ENCODE measurements around the gene ITGAX. TPM values are rescaled to one million over a fixed set of nuclear protein-coding genes. Genes with fewer than 3 reads are reported as not detected.

ITGAX gene
- total and polyA plus RNA-seq, 2 donors (not counting 1 experiment from before 2014, with no cell fraction given), result under 0.01 TPM; not detected in 1

GRCh38 chr16:31367853-31368252 is 12.9 kb downstream of the ITGAX start:
- no peak overlapping the region for H3K4me2 ChIP-seq (ENCODE audit: extremely low read depth, insufficient read depth, low read length)
- no peak overlapping the region for H2AFZ ChIP-seq (ENCODE audit: low read length)
- DNase-seq (ENCODE audit: low read depth in 2 of 2), result no peak
- H3K4me3 ChIP-seq (replicated peaks in 1 of 4; ENCODE audit: control extremely low read depth in 1 of 4, insufficient read depth in 1 of 4, low read depth in 3 of 4, low read length in 4 of 4), result no peak overlapping the region
- H4K20me1 ChIP-seq (ENCODE audit: control insufficient read depth, extremely low read depth, insufficient read depth, low read length), result no peaks in the 10 kb centered on the region
- no peaks in the 10 kb centered on the region for H3K79me2 ChIP-seq (ENCODE audit: control insufficient read depth, insufficient read depth, low read length)
- no peaks in the 10 kb centered on the region for H3K4me1 ChIP-seq (ENCODE audit: control insufficient read depth, extremely low read depth, insufficient read depth, low read length)
- H3K27me3 ChIP-seq (ENCODE audit: control insufficient read depth, insufficient read depth, low read length), result no peaks in the 10 kb centered on the region
- no peak overlapping the region for H3K27ac ChIP-seq (ENCODE audit: insufficient read depth, low read length)
- H3K9me3 ChIP-seq (ENCODE audit: control insufficient read depth, insufficient read depth, low read depth, low read length), result no peaks in the 10 kb centered on the region
- TF ChIP-seq, protein P1, sequence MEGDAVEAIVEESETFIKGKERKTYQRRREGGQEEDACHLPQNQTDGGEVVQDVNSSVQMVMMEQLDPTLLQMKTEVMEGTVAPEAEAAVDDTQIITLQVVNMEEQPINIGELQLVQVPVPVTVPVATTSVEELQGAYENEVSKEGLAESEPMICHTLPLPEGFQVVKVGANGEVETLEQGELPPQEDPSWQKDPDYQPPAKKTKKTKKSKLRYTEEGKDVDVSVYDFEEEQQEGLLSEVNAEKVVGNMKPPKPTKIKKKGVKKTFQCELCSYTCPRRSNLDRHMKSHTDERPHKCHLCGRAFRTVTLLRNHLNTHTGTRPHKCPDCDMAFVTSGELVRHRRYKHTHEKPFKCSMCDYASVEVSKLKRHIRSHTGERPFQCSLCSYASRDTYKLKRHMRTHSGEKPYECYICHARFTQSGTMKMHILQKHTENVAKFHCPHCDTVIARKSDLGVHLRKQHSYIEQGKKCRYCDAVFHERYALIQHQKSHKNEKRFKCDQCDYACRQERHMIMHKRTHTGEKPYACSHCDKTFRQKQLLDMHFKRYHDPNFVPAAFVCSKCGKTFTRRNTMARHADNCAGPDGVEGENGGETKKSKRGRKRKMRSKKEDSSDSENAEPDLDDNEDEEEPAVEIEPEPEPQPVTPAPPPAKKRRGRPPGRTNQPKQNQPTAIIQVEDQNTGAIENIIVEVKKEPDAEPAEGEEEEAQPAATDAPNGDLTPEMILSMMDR (conservative IDR thresholded peaks at IDR 0.05 in 1 of 2, IDR thresholded peaks at IDR 0.05 in 1 of 2; ENCODE audit: low read depth in 1 of 2, low read length in 2 of 2), result no peak
- TF ChIP-seq EZH2 (IDR thresholded peaks at IDR 0.05; ENCODE audit: low read length, missing control alignments), result no peak
- no peak overlapping the region for H3K9ac ChIP-seq (ENCODE audit: insufficient read depth, low read length)
- H3K36me3 ChIP-seq (ENCODE audit: control insufficient read depth, insufficient read depth, low read length), result no peaks in the 10 kb centered on the region

GRCh38 chr16:31371008-31371407 is 16.0 kb downstream of the ITGAX start:
- no peaks in the 10 kb centered on the region for H3K4me1 ChIP-seq (ENCODE audit: control insufficient read depth, extremely low read depth, insufficient read depth, low read length)
- no peak overlapping the region for H2AFZ ChIP-seq (ENCODE audit: low read length)
- no peak overlapping the region for H3K27ac ChIP-seq (ENCODE audit: insufficient read depth, low read length)
- DNase-seq (ENCODE audit: low read depth in 2 of 2), result no peak
- H3K9me3 ChIP-seq (ENCODE audit: control insufficient read depth, insufficient read depth, low read depth, low read length), result no peaks in the 10 kb centered on the region
- no peak overlapping the region for H3K4me3 ChIP-seq (replicated peaks in 1 of 4; ENCODE audit: control extremely low read depth in 1 of 4, insufficient read depth in 1 of 4, low read depth in 3 of 4, low read length in 4 of 4)
- no peak overlapping the region for H3K9ac ChIP-seq (ENCODE audit: insufficient read depth, low read length)
- no peak for TF ChIP-seq EZH2 (IDR thresholded peaks at IDR 0.05; ENCODE audit: low read length, missing control alignments)
- TF ChIP-seq, protein P1 (conservative IDR thresholded peaks at IDR 0.05 in 1 of 2, IDR thresholded peaks at IDR 0.05 in 1 of 2; ENCODE audit: low read depth in 1 of 2, low read length in 2 of 2), result no peak
- H3K4me2 ChIP-seq (ENCODE audit: extremely low read depth, insufficient read depth, low read length), result no peak overlapping the region
- H3K36me3 ChIP-seq (ENCODE audit: control insufficient read depth, insufficient read depth, low read length), result no peaks in the 10 kb centered on the region
- H3K79me2 ChIP-seq (ENCODE audit: control insufficient read depth, insufficient read depth, low read length), result no peaks in the 10 kb centered on the region
- no peaks in the 10 kb centered on the region for H3K27me3 ChIP-seq (ENCODE audit: control insufficient read depth, insufficient read depth, low read length)
- H4K20me1 ChIP-seq (ENCODE audit: control insufficient read depth, extremely low read depth, insufficient read depth, low read length), result no peaks in the 10 kb centered on the region

DNA sequence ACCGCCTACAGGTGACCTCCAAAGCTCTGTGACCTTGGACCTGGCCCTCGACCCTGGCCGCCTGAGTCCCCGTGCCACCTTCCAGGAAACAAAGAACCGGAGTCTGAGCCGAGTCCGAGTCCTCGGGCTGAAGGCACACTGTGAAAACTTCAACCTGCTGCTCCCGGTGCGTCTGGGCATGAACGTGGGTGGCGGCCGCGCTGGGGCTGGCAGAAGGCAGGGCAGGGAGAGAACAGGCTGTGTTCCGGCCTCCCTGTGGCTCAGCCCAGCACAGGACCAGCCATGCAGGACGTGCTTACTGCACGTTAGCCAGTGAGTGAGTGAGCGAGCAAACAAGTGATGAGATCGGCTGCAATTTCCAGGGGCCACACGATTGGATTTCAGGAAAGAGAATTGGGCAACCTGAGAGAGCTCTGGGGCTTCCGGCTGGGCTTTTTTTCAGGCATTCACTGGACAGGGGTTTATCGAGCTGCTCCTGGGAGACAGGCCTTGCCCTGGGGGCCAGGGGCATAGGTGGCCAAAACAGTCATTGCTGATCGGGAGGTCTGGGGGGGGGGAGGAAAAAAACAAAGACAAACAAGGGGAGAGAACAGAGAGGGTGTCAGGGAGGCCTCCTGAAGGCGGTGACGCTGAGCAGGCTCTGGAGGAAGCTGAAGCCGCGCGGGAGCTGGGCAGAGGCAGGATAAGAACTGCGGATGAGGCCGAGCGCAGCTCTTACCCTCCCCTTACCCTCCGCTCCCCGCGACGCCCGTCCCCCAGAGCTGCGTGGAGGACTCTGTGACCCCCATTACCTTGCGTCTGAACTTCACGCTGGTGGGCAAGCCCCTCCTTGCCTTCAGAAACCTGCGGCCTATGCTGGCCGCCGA is 16.9 kb downstream of the ITGAX start:
- Histone ChIP-seq H3K79me2 (ENCODE audit: control insufficient read depth, insufficient read depth, low read length) (no peaks in the 10 kb centered on the region), H4K20me1 (ENCODE audit: control insufficient read depth, extremely low read depth, insufficient read depth, low read length) (no peaks in the 10 kb centered on the region), H3K9me3 (ENCODE audit: control insufficient read depth, insufficient read depth, low read depth, low read length) (no peaks in the 10 kb centered on the region), H3K27me3 (ENCODE audit: control insufficient read depth, insufficient read depth, low read length) (no peaks in the 10 kb centered on the region), H2AFZ (ENCODE audit: low read length) (no peak overlapping the region), H3K4me3 (replicated peaks in 1 of 4; ENCODE audit: control extremely low read depth in 1 of 4, insufficient read depth in 1 of 4, low read depth in 3 of 4, low read length in 4 of 4) (no peak overlapping the region), H3K9ac (ENCODE audit: insufficient read depth, low read length) (no peak overlapping the region), H3K27ac (ENCODE audit: insufficient read depth, low read length) (no peak overlapping the region), H3K4me2 (ENCODE audit: extremely low read depth, insufficient read depth, low read length) (no peak overlapping the region), H3K36me3 (ENCODE audit: control insufficient read depth, insufficient read depth, low read length) (no peaks in the 10 kb centered on the region), H3K4me1 (ENCODE audit: control insufficient read depth, extremely low read depth, insufficient read depth, low read length) (no peaks in the 10 kb centered on the region)
- TF ChIP-seq, protein P1 (conservative IDR thresholded peaks at IDR 0.05 in 1 of 2, IDR thresholded peaks at IDR 0.05 in 1 of 2; ENCODE audit: low read depth in 1 of 2, low read length in 2 of 2), result no peak
- TF ChIP-seq EZH2 (IDR thresholded peaks at IDR 0.05; ENCODE audit: low read length, missing control alignments), result no peak
- DNase-seq (ENCODE audit: low read depth in 2 of 2), result no peak
